ENCODE results near the gene HUWE1. TPM values are rescaled to one million over a fixed set of nuclear protein-coding genes. Genes with fewer than 3 reads are reported as not detected.

HUWE1 gene
- total RNA-seq, 1 experiment from 2014 or later, result 536 TPM

DNA sequence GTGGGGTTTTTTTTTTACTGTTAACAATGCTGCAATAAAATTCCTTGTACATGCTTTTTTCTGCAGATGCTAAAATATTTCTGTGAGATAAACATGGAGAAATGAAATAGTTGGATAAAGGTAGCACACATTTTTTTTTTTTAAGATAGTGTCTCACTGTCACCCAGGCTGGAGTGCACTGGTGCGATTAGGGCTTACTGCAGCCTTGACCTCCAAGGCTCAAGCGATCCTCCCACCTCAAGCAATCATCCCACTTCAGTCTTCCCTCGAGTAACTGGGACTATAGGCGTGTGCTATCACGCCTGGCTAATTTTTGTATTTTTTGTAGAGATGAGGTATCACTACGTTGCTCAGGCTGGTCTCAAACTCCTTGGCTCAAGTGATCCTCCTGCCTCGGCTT, 1.8 kb upstream of the HUWE1 start:
- ChIA-PET POLR2A (ENCODE audit: unreplicated experiment) (no interaction called here), CTCF (no interaction called here)
- H3K4me2 ChIP-seq, result no peak overlapping the region
- TF ChIP-seq, protein P1, sequence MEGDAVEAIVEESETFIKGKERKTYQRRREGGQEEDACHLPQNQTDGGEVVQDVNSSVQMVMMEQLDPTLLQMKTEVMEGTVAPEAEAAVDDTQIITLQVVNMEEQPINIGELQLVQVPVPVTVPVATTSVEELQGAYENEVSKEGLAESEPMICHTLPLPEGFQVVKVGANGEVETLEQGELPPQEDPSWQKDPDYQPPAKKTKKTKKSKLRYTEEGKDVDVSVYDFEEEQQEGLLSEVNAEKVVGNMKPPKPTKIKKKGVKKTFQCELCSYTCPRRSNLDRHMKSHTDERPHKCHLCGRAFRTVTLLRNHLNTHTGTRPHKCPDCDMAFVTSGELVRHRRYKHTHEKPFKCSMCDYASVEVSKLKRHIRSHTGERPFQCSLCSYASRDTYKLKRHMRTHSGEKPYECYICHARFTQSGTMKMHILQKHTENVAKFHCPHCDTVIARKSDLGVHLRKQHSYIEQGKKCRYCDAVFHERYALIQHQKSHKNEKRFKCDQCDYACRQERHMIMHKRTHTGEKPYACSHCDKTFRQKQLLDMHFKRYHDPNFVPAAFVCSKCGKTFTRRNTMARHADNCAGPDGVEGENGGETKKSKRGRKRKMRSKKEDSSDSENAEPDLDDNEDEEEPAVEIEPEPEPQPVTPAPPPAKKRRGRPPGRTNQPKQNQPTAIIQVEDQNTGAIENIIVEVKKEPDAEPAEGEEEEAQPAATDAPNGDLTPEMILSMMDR (conservative IDR thresholded peaks at IDR 0.05), result no peak
- TF ChIP-seq EZH2 (IDR thresholded peaks at IDR 0.05; ENCODE audit: low read depth), result no peak
- H3K27me3 ChIP-seq (ENCODE audit: insufficient read depth, low read depth), result no peaks in the 10 kb centered on the region
- 0 out of 2 replicates have a peak, but pooled peaks cover 4% of the 10 kb centered on the region for H3F3A ChIP-seq (ENCODE audit: insufficient read depth, low read depth)
- H3K9me2 ChIP-seq (ENCODE audit: insufficient read depth), result no peaks in the 10 kb centered on the region
- DNase-seq, result no peak
- no peak overlapping the region for H3K4me3 ChIP-seq
- H4K20me1 ChIP-seq (ENCODE audit: insufficient read depth), result no peaks in the 10 kb centered on the region
- no peak overlapping the region for H2AFZ ChIP-seq
- H3K79me2 ChIP-seq (ENCODE audit: low read depth), result peaks cover 16% of the 10 kb centered on the region
- intact Hi-C loops (cut with micrococcal nuclease; ENCODE audit: unreplicated experiment), result loop anchor here (10.0 kb wide), 1 partner anchor 1317 kb away; the partner anchor contains the start of gene APEX2
- no peak overlapping the region for H3K27ac ChIP-seq
- no peaks in the 10 kb centered on the region for H3K36me3 ChIP-seq (ENCODE audit: low read depth)
- no TSS peak for BruUV-seq (replicated peaks)
- no peaks in the 10 kb centered on the region for H3K4me1 ChIP-seq (replicated peaks; ENCODE audit: insufficient read depth)
- H3K9me3 ChIP-seq (ENCODE audit: insufficient read depth, low read depth), result no peaks in the 10 kb centered on the region

DNA sequence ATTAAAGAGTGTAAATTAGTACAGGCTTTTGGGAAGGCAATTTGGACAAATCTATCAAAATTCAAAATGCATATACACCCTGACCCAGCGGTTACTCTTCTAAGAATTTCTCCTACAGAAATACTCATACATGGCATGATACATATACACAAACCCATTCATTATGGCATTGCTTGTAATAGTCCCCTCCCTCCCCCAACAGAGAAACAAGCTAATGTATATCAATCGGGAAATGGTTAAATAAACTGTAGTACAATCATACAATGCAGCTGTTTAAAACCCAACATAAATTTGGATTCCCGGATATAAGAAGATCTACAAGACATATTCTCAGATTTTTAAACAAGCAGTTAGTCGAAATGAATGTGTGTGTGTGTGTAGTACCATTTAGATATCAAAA, 808 bp downstream of the HUWE1 start:
- BruUV-seq (replicated peaks), result no TSS peak
- no peak for TF ChIP-seq EZH2 (IDR thresholded peaks at IDR 0.05; ENCODE audit: low read depth)
- TF ChIP-seq, protein P1 (conservative IDR thresholded peaks at IDR 0.05), result no peak
- no peak overlapping the region for H2AFZ ChIP-seq
- H3F3A ChIP-seq (ENCODE audit: insufficient read depth, low read depth), result 0 out of 2 replicates have a peak, but pooled peaks cover 4% of the 10 kb centered on the region
- H3K4me2 ChIP-seq, result peak overlapping the region; percentile 76
- H3K4me1 ChIP-seq (replicated peaks; ENCODE audit: insufficient read depth), result no peaks in the 10 kb centered on the region
- H3K27ac ChIP-seq, result peak overlapping the region; percentile 80
- intact Hi-C loops (cut with micrococcal nuclease; ENCODE audit: unreplicated experiment), result loop anchor here (2.0 to 10.0 kb wide), 3 partner anchors 487 to 1319 kb away; partner anchors contain the start of gene APEX2
- no peaks in the 10 kb centered on the region for H3K27me3 ChIP-seq (ENCODE audit: insufficient read depth, low read depth)
- ChIA-PET POLR2A (ENCODE audit: unreplicated experiment) (interaction anchor here (0.6 to 1.0 kb wide), 6 partner anchors 9 to 316 kb away, joined by 6 to 19 read pairs (median 11); no protein-coding TSS in a partner anchor), CTCF (interaction anchor here (0.6 to 1.0 kb wide), 3 partner anchors 29 to 193 kb away, joined by 3 read pairs; no protein-coding TSS in a partner anchor)
- no peaks in the 10 kb centered on the region for H4K20me1 ChIP-seq (ENCODE audit: insufficient read depth)
- DNase-seq, result no peak
- no peaks in the 10 kb centered on the region for H3K36me3 ChIP-seq (ENCODE audit: low read depth)
- no peaks in the 10 kb centered on the region for H3K9me3 ChIP-seq (ENCODE audit: insufficient read depth, low read depth)
- no peaks in the 10 kb centered on the region for H3K9me2 ChIP-seq (ENCODE audit: insufficient read depth)
- peak overlapping the region; percentile 61 for H3K4me3 ChIP-seq
- peaks cover 42% of the 10 kb centered on the region for H3K79me2 ChIP-seq (ENCODE audit: low read depth)

DNA sequence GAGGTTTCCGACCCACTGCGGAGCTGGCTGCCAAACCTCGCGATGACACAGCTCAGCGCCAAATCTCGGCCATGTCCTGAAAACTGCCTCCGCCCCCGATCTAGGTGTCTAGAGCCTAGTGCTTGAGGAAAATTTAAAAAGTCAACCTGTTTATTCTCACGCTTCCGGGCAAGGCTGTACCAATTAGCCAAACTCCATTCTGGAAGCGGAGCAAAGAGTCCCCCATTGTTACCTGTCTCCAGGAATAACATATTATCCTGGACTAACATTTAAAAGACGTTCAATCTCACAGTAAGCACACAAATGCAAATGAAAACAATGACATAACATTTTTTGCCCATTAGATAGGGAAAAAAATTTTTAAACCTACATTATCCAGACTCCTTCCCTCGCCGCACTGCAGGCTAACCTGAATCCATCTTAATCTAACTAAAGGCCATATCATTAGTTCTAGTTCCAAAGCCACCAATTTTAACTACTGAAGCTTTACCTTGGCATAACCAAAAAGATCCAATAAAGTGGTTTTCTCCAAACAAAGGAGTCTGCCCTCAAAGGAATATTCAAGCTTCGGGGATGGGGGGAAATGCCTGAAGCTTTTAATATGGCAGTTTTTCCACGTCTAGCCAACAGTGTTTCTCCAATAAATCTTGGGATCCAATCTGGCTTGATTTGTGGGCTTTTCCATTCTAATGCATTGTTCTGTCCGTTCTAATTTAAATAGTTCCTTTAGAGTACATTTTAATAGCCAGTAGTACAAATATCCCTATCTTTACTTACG, 1.9 kb downstream of the HUWE1 start:
- CTCF ChIA-PET, result interaction anchor here (1.2 to 1.3 kb wide), 2 partner anchors 30 to 146 kb away, joined by 3 to 6 read pairs; no protein-coding TSS in a partner anchor

More for the DNA sequence above, 1.9 kb downstream of the HUWE1 start:
- Histone ChIP-seq H4K20me1 (ENCODE audit: insufficient read depth) (no peaks in the 10 kb centered on the region), H3K9me3 (ENCODE audit: insufficient read depth, low read depth) (no peaks in the 10 kb centered on the region), H3K27ac (peak overlapping the region; percentile 80), H3K4me3 (peak overlapping the region; percentile 61), H3F3A (ENCODE audit: insufficient read depth, low read depth) (0 out of 2 replicates have a peak, but pooled peaks cover 4% of the 10 kb centered on the region), H3K36me3 (ENCODE audit: low read depth) (no peaks in the 10 kb centered on the region), H3K4me2 (peak overlapping the region; percentile 76), H3K79me2 (ENCODE audit: low read depth) (peaks cover 53% of the 10 kb centered on the region), H3K4me1 (replicated peaks; ENCODE audit: insufficient read depth) (no peaks in the 10 kb centered on the region), H3K9me2 (ENCODE audit: insufficient read depth) (no peaks in the 10 kb centered on the region), H3K27me3 (ENCODE audit: insufficient read depth, low read depth) (no peaks in the 10 kb centered on the region), H2AFZ (peak overlapping the region; percentile 22; the same call in 1 of the 2 replicates)
- POLR2A ChIA-PET (ENCODE audit: unreplicated experiment), result interaction anchor here (0.5 to 1.7 kb wide), 14 partner anchors 10 to 1031 kb away, joined by 3 to 33 read pairs (median 6); no protein-coding TSS in a partner anchor
- intact Hi-C loops (cut with micrococcal nuclease; ENCODE audit: unreplicated experiment), result loop anchor here (1.0 to 10.0 kb wide), 7 partner anchors 27 to 1320 kb away; partner anchors contain the start of genes APEX2 and PHF8
- TF ChIP-seq EZH2 (IDR thresholded peaks at IDR 0.05; ENCODE audit: low read depth), result no peak
- TF ChIP-seq, protein P1 (conservative IDR thresholded peaks at IDR 0.05), result no peak
- no peak for DNase-seq
- BruUV-seq (replicated peaks), result no TSS peak

Measured in PC-9 (cell line).